Myocyte (in vitro differentiated cells): ENCODE measurements around the gene ENSA. TPM values are rescaled to one million over a fixed set of nuclear protein-coding genes. Genes with fewer than 3 reads are reported as not detected.
"Not testable (repeated sequence)": the region's sequence is repeated elsewhere in the genome, so short reads cannot be mapped to it uniquely, and the experiment has no call there.

ENCODE experiments used
- DNase-seq: peaks from one replicate; pipeline ENCODE4 v3.0.0-alpha.2; 2012; ENCODE audit warnings: low read depth
- total RNA-seq: library from RNA; depleted of rRNA; stranded (reverse); fragments of >200 nt; gene quantifications from 2 replicates; pipeline ENCODE4 v1.2.3, GENCODE V29; 2014

ENSA gene
- total RNA-seq, 1 donor from 2014 or later: 116 TPM

DNA sequence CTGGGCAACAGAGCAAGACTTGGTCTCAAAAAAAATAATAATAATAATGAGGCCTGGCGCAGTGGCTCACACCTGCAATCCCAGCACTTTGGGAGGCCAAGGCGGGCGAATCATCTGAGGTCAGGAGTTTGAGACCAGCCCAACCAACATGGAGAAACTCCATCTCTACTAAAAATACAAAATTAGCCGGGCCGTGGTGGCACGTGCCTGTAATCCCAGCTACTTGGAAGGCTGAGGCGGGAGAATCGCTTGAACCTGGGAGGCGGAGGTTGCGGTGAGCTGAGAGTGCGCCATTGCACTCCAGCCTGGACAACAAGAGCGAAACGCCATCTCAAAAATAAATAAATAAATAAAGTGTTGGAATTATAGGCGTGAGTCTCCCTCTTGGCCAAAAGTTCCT, 47.5 kb downstream of the ENSA start:
- not testable (repeated sequence) for DNase-seq

DNA sequence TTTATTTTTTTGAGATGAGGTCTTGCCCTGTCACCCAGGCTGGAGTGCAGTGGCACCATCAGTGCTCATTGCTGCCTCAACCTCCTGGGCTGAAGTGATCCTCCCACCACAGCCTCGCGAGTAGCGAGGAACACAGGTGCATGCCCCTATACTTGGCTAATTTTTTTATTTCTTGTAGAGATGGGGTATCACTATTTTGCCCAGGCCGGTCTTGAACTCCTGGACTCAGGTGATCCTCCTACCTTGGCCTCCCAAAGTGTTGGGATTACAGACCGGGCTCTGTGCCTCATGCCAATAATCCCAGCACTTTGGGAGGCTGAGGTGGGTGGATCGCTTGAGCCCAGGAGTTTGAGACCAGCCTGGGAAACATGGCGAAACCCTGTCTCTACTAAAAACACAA, 48.0 kb downstream of the ENSA start:
- not testable (repeated sequence) for DNase-seq

DNA sequence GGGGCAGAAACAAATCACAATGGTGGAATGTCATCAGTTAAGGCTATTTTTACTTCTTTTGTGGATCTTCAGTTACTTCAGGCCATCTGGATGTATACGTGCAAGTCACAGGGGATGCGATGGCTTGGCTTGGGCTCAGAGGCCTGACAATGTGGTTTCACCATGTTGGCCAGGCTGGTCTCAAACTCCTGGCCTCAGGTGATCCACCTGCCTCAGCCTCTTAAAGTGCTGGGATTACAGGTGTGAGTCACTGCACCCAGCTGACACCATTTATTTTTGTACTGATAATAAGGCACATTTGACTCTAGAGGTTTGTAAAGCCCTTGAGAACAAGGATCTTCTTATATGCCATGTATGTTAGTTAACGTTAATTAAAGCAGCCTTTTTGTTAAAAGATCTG, 48.4 kb downstream of the ENSA start:
- DNase-seq: not testable (repeated sequence)

DNA sequence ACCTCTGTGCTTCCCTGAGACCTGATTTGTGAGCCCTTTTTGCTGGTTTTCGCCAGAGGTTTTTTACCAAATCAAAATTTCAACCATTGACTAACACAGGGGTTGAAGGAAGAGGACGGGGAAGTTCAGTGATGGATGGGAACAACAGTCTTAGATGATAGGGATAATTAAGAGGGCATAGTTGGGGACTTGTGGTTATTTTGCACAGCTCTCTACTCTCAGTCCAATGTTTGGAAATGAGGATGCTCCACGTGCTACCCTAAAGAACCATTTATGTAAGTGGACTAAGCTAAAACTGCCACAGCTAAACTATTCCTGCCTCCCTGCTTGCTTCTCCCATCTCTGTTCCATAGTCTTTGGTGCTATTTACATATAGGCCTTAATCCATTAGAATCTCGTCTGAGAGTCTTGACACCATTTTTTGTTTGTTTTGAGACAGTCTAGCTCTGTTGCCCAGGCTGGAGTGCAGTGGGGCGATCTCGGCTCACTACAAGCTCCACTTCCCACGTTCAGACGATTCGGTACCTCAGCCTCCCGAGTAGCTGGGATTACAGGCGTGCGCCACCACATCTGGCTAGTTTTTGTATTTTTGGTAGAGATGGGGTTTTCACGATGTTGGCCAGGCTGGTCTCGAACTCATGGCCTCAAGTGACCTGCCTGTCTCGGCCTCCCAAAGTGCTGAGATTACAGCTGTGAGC, 49.3 kb downstream of the ENSA start:
- DNase-seq: no peak

DNA sequence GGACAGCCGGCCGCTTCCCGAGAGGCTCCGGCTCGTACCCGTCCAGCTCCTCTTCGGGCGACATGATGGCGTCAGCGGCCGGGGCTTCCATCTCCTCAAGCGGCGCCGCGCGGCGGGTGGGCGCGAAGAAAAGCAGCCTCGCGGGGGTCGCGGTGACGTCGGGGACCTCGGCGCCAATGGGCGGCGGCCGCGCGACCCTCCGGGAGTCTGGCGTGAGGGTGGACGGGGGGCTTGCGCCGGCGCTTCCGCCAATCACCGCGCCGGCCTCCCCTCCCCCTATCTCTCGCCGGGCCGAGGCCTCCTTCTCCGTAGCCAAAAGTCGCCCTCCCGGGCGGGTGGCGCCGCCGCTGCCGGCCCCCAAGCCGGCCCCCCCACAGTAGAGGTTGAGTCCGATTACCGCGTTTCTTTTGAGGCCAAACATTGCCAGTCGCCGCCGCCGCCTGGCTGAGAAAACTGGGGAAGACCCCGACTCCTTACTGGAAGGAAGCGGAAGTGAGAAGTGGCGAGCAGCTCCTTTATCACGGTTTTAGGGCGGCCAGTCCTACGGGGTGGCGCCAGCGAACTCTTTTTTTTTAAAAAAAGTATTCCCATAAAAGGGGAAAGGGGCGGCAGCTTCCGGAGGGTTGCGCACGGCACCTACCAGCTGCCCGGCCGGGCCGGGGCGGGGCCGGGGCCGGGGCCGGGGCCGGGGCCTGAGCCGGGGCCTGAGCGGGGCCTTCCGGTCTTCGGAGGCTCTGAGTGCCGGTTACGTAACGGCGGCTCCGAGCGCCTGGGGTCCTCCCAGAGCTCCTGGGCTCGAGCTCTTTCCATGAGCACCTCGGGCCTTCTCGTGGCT, 50.1 kb downstream of the ENSA start, which contains the start of gene MCL1:
TSS of gene MCL1 (minus strand) at position 501 of the 835 bp plus-strand sequence. CDS start at position 421, 80 bp downstream.
- peak; percentile 96 for DNase-seq

DNA sequence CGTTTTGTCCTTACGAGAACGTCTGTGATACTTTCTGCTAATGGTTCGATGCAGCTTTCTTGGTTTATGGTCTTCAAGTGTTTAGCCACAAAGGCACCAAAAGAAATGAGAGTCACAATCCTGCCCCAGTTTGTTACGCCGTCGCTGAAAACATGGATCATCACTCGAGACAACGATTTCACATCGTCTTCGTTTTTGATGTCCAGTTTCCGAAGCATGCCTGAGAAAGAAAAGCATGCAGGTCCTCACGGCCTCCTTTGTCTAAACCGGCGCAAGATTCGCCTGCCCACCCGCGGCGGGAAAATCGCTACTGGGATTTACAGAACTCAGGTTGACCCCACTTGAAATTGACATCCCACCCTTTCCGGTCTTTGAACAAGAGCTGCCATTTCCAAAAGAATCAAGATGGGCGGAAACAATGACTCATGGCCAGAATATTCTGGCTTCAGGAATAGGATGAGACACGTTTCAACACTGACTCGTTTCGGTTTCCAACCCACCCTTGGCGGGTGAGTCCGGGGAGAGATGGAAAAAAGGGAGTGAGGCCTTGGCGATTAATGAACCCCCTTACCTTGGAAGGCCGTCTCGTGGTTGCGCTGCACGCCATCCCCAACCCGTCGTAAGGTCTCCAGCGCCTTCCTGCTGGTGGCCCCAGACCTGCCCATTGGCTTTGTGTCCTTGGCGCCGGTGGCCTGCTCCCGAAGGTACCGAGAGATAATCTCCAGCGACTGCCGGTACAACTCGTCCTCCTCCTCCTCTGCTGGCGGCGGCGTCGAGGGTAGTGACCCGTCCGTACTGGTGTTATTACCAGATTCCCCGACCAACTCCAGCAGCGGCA, 50.9 kb downstream of the ENSA start:
- peak; percentile 81 for DNase-seq

DNA sequence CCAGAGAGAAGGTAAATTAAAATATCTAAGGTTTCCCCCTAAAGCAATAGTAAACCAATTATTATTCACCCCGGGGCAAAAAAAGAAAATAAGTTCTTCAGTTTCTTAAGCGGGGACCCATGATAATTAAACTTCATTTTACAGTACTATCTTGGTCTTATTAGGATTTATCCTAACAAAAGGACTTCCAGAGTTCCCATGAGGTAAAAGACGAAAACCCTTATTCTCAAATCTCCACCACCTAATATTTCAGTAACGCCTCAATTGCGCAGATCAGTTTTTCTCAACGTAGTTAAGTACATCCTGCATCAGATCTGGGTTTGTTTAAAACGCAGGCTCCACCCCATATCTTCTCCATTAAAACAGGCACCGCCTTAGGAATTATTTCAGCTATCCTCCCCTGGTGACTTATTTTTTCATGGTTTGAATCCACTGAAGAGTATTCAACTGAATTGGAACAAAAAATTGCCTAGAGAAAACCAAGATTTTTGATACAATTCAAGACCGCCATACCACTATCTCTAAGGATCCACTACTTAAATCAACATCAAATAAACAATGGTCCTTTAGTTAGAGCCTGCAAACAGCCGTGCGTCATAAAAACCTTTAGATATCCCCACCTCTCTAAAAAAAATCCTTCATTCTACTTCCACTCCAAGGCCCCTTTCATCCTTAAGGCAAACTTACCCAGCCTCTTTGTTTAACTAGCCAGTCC, 51.7 kb downstream of the ENSA start:
- DNase-seq: peak; percentile 53

DNA sequence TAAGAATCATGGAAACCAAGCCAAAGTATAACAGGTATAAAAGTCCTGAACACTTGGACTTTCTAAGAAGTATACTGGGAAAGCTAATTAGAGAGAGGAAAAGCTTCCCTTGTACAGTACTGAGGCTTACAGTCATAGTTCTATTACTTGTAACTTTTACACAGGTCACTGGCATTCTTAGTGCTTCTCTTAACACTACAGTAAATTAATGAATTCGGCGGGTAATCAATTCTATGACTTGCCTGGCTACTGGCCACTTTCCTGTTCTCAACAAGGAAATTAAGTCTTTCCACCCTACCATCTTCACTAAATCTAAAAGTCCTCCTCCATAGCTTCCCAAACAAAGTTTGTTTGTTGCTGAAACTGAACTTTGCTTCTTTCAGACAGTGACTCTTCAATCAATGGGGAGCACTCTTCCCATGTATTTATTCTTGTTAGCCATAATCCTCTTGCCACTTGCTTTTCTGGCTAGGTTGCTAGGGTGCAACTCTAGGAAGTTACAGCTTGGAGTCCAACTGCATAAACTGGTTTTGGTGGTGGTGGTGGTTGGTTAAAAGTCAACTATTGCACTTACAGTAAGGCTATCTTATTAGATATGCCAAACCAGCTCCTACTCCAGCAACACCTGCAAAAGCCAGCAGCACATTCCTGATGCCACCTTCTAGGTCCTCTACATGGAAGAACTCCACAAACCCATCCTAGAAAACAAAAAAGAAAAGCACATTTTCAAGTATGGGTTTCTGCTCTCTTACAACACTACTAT, 52.4 kb downstream of the ENSA start:
- DNase-seq: peak; percentile 40

DNA sequence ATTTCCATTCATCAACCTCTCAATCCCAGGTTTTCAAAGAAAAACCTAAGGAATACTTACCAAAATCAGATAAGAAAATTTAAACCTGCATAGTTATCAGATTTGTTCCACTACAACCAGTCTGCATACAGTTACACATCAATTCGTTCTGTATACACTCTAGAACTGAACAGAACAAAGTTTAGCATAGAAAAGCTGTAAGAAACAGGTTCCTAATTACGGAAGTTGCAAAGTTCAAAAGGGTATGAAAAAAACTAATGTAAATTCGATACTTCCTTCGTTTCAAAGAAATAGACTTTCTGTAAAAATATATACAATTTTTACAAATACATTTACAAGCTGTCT, 53.1 kb downstream of the ENSA start:
- DNase-seq: peak; percentile 11

DNA sequence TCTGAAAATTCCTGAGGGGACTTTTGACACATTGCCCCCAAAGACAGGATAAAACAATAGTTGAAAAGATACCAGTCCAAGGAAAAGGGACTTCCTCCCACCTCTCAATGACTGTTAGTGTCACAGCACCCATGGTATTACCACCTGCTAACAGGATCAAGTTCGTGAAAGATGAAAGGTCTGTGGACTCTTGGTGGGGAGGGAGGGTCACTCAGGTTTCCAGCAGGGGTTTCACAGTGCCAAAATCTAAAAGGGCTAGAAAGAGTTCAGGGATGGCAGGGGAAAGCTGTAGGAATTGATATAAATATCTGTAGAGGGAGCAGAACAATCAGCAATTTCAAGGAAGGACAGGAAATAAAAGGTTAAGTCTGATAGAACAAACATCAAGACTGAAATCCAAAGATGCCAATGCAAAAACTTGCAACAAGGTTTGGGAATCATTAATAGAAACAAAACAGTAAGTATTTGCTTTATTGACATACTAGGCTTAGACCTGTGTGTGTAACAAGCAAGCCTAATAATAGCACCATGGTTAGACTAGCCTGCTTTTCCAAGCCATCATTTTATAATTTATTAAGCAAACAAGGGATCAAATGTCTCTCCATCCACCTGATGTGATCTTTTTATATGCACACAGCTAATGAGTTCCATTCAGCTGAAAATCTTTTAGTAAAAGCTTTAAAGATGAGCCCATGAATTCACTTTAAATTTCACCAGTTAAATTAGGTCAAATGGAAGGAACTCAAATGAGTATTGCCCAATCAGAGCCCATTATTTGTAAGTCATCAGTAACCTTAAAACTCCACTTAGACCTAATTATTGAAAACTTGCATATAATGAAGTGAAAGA, 53.7 kb downstream of the ENSA start:
- DNase-seq: peak; percentile 64

DNA sequence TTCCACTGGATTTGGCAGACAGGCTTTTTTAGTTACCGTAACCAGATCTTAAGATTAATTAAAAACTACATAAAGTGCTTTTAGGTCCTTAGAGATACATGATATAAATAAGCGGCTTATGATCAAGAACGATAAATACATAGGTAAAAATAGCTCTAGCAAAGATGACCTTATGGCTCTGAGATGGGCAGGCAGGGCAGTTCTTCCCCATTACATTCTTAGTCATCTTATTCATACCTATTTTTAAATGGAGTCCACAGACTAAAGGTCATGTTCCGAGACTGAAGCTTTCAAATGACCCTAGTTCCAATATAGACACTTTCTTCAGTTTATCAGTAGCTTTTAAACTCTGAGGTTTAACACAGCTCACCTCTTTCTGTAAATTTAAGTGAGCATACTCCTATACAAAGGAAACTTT, 54.3 kb downstream of the ENSA start:
- peak; percentile 75 for DNase-seq

DNA sequence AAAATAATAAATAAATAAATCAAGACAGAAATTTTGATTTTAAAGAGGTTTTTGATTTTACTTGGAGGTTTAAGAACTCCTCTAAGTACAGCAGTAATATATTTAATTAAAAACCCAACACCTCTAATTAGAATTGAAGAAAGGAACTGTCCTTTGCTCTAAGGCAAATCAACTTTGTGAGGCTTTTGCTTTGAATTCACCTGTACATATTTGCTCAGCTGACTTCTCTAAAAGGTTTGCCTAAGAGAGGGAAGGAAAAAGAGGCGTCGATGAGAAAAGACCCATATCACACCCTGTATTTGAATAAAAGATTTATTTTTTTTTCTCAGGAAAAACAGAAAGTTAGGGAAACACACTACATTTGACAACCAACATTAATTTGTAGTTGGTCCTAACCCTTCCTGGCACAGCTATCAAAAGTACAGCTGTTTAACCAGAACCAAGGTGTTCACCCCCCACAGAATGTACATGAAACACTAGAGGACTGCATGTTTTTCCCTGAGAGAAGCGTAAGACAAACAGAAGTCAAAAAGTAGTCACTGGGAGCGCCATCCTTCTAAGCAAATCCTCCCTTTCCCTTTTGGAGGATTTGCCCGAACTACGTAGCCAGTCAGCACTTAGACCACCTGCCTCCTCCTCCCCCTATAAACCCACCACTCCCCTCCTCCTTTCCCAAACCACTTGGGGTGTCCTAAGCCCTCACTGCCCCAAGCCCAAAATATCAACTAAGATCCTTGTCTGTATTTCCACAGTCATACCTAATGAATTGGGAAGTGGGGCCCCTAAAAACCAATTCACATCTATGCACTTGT, 54.9 kb downstream of the ENSA start:
- peak; percentile 36 for DNase-seq

DNA sequence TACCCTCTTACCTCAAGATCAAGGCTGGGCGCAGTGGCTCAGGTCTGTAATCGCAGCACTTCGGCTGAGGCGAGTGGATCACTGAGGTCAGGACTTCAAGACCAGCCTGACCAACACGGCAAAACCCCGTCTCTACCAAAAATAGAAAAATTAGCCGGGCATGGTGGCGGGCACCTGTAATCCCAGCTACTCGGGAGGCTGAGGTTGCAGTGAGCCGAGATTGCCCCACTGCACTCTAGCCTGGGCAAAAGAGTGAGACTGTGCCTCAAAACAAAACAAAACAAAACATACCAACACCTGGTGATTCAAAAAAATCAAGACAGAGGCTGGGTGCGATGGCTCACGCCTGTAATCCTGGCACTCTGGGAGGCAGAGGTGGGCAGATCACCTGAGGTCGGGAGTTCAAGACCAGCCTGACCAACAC, 55.8 kb downstream of the ENSA start:
- DNase-seq: not testable (repeated sequence)

DNA sequence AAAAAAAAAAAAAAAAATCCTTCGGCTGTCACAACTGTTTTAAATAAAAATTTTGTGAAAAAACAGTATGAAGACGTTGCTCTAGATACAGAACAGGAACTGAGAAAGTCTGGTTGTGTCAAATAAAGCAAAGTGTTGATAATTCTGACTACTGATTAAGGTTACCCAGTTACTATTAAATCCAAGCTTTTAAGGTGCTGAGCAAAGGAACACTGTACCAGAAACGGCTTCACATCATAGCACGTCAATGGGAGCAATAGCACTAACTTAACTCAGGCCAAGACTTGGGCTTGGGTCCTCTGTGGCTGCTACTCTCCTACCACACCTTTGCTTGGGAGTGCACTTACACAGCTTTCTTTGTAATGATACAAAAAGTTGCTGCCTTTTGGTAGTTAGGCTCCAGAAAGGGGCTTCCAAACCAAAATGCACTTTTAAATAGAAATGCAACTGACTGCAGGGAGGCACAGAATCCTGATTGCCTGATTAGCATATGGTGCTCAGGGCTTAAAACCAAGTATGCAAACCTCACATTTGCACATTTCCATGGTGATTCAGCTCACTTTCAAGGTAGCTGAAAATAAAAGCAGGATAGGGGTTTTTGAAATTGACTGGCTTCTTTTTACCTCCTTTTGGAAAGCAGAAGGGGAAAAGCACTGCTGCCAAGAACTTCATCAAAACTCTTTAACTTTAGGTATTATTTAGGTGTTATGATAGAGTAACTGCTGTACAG, 56.3 kb downstream of the ENSA start:
- DNase-seq: peak; percentile 19
